CD4-positive, alpha-beta T cell treated with Interleukin-15 for 4 hours (primary cell): ENCODE results near the gene C2orf81.
"Not testable (repeated sequence)": the region's sequence is repeated elsewhere in the genome, so short reads cannot be mapped to it uniquely, and the experiment has no call there.

ENCODE experiments used
- DNase-seq: peaks from one replicate; pipeline ENCODE4 v3.0.0-alpha.2; 2020; ENCODE audit warnings: low spot score

C2orf81 gene

DNA sequence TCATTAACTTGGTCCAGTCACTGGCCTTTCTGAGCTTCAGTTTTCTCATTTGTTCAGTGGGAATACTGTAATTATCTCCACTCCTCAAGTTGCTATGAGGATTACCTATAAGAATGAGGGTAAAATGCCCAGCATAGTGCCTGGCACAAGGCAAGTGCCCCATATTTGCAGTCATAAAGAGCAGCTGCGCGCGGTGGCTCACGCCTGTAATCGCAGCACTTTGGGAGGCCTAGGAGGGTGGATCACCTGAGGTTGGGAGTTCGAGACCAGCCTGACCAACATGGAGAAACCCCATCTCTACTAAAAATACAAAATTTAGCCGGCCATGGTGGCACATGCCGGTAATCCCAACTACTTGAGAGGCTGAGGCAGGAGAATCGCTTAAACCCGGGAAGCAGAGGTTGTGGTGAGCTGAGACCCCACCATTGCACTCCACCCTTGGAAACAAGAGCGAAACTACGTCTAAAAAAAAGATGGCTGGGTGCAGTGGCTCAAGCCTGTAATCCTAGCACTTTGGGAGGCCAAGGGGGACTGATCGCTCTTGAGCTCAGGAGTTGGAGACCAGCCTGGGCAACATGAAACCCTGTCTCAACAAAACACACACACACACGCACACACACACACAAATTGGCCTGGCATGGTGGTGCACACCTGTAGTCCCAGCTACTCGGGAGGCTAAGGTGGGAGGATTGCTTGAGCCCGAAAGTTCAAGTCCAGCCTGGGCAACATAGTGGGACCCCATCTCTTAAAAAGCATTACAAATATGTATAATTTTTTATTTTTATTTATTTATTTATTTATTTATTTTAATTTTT, 21.3 kb upstream of the C2orf81 start:
- DNase-seq = not testable (repeated sequence)

DNA sequence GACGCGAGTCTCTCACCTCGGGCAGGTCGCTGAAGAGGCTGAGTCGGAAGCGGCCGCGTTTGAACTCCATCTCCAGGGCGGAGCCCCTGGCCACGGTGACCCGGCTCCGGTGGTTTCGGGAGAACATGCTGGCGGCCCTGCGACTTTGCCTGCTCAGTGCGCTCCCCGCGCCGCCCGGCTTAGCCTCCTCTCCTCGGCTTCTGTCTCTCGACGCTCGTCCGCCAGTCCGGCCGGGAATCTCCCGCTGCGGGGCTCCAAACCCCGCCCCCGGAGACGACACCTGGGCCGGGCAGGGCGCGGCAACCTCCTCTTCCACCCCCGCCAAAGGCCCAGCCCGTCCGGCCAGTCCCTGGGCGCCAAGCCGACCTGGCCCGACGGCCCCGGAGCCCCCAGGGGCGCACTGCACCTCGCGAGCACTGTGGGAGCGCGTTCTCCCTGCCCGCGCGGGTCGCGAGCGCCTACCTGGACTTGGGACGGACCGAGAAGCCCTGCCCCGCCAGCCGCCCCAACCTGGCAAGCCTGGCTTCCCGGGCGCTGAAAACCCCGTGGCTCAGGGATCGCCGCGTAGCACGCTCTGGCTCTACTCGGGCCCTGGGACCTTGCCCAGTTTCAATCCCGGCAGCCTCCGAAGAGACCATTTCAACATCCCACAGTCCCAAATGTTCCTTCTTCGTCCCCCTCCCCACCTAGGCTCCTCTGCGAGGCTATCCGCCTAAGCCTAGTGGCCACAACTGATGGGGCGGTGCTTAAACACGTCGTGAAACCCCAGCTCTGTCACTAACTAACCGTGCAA, 20.5 kb upstream of the C2orf81 start, which contains the start of gene RTKN:
RTKN (minus strand) TSS at position 248 of the 793 bp plus-strand sequence; CDS start at position 127, 121 bp downstream.
- DNase-seq = peak; percentile 14

DNA sequence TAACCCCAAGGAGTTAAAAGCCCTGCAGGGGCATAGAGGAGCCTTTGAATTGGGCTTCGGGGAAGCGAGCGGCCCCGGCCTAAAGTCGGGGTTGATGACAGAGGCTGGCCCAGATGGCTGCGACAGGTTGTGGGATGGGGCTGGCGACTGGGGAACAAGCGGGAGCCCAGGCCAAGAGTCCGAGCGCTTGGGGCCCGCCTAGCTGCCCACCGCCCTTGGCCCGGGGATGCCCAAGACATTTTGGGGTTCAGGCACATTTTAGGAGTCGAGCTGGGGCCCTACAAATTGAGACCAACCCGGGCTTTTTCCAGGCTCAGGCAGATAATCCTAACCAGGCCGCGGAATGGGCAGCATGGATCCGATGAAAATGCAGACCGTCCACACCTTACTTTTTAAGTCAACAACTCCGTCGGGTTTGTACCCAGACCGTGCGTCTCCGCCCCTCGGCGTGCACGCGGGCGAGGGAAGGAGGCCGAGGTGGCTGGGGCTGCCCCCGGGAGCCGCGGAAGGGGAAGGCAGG, 19.8 kb upstream of the C2orf81 start:
- DNase-seq = no peak

DNA sequence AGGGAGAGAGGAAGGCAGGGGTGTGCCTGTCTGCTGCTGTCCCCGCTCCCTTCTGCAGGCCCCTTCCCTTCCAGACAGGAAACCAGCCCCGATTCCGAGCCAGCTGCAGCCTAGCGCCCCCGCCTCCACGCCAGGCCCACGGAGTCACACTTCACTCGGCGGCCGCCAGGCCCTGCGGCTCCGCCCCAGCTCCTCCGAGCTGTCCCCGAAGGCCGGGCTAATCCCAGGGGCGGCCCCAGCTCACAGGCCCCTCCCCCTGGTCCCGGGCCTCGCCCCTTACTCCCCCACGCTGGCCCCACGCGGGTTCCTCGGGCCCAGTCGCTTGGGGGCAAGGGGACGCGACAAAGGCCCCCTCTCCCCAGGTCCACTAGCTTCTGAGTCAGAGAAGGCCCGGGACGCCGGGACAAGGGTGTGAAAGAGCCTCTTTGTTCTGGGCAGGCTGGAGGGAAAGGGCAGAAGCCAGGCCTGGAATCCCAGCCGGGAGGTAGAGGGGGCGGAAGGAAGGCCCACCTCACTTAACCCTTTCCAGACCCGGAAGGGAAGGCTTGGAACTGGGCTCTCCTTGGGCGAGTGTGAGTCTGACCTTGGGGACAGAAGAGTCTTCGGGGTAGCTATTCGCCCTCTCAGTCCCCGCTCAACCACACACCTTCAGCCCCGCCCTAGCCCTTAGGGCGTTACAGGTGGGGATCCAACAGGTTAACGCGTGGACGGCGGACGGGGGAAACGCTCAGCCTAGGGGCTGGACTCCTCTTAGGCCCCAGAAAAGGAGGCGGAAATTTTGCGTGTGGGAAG, 19.2 kb upstream of the C2orf81 start:
- peak; percentile 16 for DNase-seq

DNA sequence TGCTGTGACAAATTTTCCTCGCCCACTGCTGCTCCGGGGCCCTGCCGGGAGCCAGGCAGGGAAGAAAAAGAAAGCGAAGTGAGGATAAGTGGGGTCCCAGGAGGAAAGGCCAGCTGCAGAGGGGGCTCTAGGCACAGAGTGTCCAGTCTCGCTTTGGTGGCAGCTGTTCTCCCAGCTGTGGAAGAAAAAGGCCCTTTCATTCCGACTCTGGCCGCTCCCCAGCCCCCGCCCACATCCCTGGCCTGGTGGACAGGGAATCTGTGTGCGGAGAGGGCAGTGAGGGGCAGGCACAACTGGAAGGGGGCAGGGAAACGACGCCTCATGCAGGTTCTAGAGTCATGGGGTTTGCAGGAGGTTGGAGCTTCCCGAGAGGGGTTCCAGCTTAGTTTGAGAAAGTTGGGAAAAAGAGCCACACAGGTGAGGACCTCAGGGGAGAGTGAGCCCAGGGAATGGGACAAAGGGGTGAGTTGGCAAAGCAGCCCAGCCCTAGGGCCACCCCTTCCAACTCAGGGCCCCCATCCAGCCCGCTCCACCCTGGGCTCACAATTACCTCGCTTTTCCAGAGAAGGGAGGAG, 18.5 kb upstream of the C2orf81 start:
- DNase-seq = no peak

DNA sequence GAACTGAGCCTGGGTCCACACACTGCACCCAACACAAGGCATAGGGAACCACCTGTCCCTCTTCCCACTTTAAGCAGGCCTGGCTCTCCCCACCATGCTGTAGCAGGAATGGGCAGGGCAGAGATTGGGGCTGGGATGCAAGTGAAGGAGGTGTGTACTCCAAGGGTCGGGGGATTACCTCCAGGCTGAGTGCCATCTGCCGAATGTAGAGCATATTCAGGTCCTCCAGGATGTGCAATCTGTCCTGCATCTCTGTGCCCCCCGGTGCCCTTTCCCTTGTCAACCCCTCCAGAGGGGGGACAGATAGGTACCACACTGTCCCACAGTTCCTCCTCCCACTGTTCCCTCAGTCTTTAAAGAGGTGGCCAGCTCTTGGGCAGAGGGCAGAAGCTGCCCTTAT, 18.0 kb upstream of the C2orf81 start:
- no peak for DNase-seq

DNA sequence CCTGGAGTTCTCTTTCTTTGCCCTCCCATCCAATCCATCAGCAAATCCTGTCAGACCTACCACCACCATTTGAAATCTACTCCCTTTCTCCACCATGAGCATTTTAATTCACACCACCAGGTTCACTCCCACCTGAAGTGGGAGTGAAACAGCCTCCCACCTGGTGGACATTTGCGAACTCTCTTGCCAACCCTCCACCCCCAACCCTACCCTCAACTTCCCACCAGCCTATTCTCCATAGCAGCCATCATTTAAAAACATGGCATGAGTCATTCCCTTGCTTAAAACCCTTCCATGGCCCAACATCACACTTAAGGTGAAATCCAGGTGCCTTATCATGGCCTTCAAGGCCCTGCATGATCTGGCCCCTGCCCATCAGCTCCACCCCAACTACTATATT, 16.8 kb upstream of the C2orf81 start:
- DNase-seq = no peak

DNA sequence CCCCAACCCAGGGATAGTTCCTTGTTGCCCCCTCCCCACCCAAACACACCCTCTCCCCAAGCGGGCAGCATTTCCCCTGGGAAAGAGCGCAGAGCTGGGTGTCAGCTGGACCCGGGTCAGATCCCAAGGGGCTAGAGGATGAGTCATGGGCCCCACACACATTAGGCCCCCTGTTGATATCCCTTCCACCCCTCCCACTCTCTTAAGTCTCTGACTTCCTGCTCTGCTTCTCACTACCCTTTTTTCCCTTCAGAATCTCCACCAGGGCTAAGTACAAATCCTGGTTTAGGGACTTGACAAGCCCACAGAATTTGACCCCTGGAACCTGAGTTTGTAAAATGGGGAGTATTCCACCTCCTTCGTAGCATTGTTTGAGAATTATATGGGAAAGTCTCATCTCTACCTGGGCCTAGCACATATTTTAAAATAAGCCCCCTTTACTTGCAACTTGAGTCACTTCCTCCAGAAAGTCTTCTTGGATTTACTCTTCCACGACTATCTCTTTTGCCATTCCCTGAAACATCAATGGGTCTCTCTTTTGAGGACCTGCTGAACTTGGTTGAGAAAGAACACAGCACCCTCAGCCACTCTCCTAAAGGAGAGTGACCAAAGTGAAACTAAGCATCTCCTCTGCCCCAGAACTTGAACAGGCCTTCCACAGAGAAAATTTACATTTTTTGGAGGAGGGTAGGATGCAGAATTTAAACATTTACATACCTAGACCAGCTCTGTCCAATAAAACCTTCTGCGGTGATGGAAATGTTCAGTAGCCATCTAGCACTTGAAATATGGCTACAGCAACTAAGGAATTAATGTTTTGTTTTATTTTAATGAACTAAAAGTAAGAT, 15.7 kb upstream of the C2orf81 start:
- DNase-seq = no peak

DNA sequence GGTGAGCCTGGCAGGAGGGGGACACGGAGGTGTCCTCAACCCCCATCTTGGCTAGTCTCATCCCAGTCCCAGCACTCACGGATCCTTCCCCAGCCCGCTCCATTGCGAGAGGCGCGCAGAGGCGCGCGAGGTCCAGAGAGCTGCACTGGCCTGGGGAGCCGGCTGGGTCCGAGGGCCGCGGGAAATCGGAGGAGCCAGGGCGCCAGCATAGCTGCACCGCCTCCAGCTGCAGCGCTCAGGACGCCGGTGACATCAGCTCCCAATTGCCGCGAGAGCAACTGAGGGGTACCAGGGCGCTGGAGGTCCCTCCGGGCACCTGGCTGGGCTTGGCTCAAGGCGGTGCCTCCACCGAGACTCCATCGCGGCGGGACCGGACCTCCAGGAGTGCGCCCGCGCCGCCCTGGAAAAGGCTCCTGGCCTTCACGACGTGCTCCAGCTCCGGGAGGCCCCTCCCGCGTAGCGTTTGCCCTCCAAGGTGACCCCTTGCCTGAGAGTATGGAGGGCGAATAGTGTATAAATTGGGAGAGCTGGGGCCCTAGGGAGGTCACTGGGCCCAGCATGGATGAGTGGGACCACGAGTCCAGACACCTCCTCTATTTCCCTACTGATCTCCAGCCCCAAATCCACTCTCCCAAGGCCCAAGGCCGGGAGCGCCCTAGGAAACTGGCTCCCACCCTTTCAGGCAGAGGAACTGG, 14.8 kb upstream of the C2orf81 start:
- no peak for DNase-seq

DNA sequence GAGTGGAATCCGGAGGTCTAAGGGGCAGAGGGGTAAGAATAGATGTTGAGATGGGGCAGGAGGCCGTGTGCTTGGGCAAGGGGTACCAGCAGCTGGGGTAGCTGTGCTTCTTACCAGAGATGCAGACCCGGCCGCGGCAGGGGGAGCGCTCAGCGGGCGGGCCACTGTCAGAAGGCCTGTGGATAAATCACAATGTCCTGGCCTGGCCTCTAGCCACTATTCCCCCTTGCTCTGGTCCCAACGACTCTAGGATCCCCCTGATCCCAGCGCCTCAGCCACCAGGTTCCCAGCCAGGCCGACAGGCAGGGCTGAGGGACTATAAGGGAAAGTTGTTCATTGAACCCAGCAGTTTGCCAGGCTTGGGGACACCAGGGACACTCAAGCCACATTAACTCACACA, 9.1 kb upstream of the C2orf81 start:
- DNase-seq = no peak

DNA sequence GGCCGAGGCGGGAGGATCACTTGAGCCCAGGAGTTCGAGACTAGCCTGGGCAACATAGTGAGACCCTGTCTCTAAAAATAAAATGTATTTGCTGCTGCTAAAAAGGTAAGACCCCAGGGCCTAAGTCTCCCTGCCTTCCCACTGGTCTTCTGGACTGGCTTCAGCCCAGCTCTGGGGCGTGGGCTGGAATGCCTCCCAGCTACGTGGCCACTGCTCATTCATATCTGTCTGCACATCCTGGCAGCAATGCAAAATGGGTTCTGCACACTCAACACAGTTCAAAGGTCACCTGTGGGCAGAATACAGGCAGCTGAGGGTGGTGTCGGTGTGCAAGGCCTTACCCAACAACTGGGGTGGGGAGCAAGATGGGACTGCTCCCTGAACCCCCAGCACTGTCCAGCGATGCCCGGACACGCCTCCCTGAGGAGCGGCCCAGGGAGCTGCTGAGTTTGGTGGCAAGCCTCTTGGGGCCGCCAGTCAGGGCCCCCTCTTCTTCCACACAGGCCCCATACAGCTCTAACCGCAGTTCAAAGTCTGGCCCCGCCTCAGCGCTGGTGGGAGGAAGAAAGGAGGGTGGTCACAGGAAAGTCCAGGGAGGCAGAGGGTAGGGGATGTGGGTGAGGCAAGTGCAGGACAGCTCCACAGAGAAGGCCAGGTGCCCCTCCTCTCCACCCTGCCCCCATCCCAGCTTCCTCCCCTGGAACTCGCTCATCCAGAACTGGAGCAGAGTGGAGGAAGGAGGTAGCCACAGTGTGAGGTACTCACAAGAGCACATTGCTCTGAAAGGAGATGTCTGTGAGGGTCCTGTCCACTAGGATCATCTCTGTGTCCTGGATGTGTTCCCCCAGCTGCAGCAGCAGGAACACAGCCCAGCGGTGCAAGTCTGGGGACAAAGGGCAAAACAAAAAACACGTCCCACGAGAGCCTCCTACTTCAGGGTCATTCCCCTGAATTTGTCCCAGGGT, 8.3 kb upstream of the C2orf81 start:
- no peak for DNase-seq

DNA sequence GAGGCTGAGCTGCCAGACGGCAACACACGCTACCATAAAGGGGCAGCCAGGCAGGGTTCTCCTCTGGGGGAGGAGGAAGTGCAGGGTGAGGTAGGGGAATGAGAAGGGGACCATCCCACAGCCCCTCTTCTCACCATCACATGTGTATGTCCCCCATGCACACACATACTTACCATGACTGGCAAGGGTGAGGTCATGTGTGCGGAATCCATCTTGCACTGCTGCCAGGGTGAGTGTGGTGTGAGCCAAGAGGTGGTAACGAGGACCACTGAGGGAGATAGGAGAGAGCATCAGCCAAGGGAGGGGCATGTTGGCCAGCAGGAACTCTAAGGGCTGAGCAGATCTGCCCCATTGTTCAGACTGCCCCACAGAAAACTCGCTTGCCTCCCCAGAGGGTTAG, 7.3 kb upstream of the C2orf81 start:
- no peak for DNase-seq

DNA sequence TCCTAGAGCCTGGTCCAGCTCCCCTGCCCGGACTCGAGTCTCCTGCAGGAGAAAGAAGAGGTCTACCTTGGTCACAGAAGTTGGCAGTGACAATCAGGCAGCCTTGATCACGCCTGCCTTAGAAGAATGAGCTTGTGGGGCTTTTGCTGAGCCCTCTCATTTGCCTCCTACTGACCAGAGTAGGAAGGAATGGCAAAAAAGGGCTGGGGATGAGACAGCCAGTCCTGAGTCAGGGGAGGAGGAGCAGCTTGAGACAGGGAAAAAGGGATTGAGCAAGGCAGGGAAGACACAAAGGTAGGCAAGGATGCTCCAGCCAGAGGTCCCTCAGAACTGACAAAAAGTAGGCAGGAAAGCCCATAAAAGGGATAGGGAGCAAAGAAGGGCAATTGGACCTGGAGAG, 6.1 kb upstream of the C2orf81 start:
- no peak for DNase-seq

DNA sequence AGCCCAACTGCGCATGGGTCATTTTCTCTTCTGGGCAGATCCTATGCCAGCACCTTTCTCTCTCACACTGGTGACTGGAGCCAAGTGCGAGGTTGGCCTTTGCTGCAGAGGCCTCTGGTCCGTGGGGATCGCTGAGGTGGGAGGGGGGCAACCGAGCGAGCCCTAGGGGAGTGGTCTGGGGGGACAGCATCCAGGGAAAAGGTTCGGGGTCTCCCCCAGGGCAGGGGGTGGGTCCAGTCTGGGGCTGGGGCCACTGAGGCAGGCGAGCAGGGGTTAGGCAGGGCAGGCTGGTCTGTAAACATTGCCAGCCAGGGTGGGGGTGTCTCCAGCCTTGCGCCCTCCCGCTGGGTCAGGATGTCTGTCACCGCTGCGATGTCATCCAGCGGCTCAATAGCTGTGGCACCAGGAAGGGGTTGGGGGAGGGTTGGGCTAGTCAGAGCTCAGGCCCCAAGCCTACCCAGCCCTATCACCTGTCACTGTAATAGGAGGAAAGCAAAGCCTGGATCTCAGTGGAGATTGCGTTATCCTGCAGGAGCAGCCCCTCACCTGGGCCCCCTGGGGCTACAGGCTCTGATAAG, 4.9 kb upstream of the C2orf81 start:
- no peak for DNase-seq

DNA sequence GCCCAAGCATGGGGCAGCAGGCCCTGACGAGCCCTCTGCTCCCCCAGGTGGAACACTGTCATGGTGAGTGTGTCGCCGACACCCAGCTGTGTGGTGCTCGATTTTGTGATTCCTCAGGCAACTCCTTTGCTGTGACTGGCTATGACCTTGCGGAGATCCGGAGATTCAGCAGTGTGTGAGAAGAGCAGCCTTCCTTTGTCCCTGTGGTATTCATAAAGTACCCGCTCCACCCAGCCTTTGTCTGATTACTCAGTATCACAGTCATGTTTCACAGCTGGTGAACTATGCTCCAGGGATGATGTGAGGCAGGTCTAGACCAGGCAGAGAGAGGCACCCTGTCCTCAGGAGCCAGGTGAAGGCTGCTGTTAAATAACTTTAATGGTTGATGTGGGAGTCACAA, 4.1 kb upstream of the C2orf81 start:
- no peak for DNase-seq

DNA sequence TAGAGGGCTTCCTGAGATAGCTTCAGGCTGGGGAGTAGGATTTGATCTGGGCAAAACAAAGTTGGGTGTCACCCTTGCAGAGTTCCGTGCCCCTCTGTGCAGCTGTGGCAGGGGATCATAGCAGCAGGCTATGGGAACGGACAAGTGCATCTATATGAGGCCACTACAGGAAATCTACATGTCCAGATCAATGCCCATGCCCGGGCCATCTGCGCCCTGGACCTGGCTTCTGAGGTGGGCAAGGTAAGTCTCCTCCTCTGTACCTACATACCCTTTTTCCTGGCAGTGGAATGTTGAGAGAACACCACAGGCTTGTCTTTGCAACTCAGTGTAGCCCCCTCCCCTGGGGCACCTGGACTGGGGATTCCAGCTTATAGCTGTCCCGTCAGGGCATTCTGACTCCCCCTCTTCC, 3.6 kb upstream of the C2orf81 start:
- no peak for DNase-seq

DNA sequence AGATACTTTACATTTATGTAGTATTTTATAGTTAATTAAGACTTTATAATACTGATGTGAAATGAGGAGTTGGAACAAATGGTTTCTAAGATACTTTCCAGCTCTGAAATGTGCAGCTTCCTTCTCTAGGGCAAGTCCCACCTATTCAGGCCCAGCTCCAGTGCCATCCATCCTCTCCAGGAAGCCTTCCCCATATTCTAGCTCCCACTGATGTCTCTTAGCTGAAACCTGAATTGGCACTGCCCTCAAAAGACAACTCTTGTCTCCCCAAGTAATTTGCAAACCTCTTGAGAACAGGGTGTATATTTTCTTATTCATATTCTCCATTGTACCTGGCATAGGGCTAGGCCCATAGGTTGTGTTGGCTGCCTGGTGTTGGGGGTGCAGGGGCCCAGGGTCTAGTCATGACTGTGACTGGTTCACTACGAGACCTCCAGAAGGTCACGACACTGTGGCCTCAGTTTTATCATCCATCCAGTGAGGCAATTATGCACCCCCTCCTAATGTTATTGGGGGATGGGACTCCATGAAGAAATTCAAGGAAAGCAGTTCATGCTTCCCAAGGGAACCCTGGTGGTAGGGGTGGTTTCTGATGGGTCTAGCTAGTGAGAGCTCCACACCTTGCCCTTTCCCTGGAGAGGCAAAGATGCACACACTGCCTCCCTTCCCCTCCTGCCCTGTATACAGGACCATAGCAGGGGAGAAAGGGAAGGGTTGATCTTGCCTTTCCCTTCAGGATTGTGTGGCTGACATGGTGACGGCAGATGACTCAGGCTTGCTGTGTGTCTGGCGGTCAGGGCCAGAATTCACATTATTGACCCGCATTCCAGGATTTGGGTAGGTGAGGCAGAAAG, 2.9 kb upstream of the C2orf81 start:
- no peak for DNase-seq
